Spinal cord (tissue), 10 donors: ENCODE data around the gene MPIG6B. TPM values are rescaled to one million over a fixed set of nuclear protein-coding genes. Genes with fewer than 3 reads are reported as not detected.

Experiments used
- DNase-seq, 6 donors: peaks; one replicate each; pipeline versions ENCODE4 v3.0.0 to v3.0.0-alpha.2; 2013 to 2015; ENCODE audit warnings: low spot score in 6 of 6, low read depth in 4 of 6
- H3K27ac ChIP-seq: one replicate; pipeline ENCODE4 v1.5.1; 2013; ENCODE audit warnings: low read depth, low read length, control low read depth
- H3K27me3 ChIP-seq: one replicate; pipeline ENCODE4 v1.6.1; 2013; ENCODE audit warnings: low read length; ENCODE audit not compliant: control insufficient read depth, insufficient read depth
- H3K36me3 ChIP-seq: one replicate; pipeline ENCODE4 v1.6.1; 2013; ENCODE audit warnings: low read length; ENCODE audit not compliant: control insufficient read depth, insufficient read depth
- H3K4me1 ChIP-seq: one replicate; pipeline ENCODE4 v1.6.1; 2013; ENCODE audit warnings: low read length; ENCODE audit not compliant: control insufficient read depth, insufficient read depth
- H3K4me3 ChIP-seq: one replicate; pipeline ENCODE4 v1.5.1; 2013; ENCODE audit warnings: low read depth, low read length, control low read depth
- H3K9me3 ChIP-seq: one replicate; pipeline ENCODE4 v1.6.1; 2013; ENCODE audit warnings: low read length; ENCODE audit not compliant: control insufficient read depth, insufficient read depth
- WGBS: methylation state at CpG from one replicate; pipeline ENCODE4 v1.1.5; 2013; ENCODE audit warnings: missing lambda C conversion rate; ENCODE audit not compliant: insufficient coverage; 5-methylcytosine and 5-hydroxymethylcytosine counted together
- polyA plus RNA-seq, 2 donors: library from polyadenylated mRNA; unstranded; fragments of 120-200 nt; gene quantifications; one replicate each; pipeline ENCODE4 v1.2.1, GENCODE V29; 2013; ENCODE audit not compliant: insufficient read length in 2 of 2
- total RNA-seq, 2 donors: library from RNA; depleted of rRNA in 1 of 2; stranded (reverse); fragments of 120-200 nt in 1 of 2; fragments of >200 nt in 1 of 2; gene quantifications; one replicate each; pipeline versions ENCODE4 v1.2.3 to v1.2.4, GENCODE V29; 2013 to 2014
- donor health status: healthy.

MPIG6B gene
- total and polyA plus RNA-seq, 4 donors: 0.17 to 1.3 (median 0.81) TPM; not detected in 1

DNA sequence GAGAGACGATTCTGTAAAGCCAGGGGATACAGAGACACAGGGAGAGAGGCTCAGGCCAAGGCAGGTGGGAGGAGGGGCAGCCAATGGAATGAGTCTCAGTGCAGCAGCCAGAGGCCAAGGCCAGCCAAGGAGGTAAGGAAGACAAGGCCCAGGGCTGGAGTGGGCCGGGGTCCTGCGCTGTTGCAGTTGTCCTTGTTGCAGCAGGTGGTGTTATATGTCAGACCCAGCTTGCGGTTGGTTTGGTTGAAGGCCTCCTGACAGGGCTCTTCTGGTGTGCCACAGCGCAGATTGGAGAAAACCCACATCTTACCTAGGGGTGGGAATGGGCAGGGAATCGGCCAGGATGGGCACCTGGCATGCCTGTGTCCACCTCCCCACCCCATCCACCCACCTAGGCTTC, 4.2 kb upstream of the MPIG6B start:
- Histone ChIP-seq H3K27ac (no peak overlapping the region), H3K27me3 (no peaks in the 10 kb centered on the region), H3K4me1 (peaks cover 17% of the 10 kb centered on the region), H3K36me3 (peaks cover 9% of the 10 kb centered on the region), H3K9me3 (no peaks in the 10 kb centered on the region), H3K4me3 (no peak overlapping the region)
- DNase-seq: no peak
- WGBS: 89% methylated on average over 5 of the region's 6 CpGs

DNA sequence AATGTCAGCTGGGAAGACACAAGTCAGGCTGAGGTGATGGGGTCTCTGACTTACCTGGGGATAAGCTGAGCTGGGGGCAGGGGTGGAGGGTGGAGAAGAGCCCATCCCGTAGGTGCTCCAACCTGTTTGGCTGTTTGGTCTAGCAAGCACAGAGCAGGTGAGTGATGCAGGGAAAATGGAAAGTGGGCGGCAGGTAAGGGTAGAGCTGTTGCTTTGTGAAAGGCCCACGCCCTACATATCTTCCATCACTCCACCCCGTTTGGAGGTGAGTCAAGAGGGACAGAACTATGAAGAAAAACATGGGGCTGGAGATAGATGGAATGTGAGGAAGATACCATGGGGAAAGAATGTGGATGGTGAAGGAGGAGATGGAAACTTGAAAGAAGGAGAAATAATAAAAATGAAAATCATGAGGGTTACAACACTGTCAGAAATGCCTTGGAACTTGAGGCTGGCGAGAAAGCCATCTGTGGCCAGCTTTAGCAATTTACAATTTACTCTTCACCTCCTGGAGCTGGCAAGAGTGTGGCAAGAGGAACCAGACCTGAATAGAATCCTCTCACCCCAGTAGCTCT, 2.9 kb upstream of the MPIG6B start:
- Histone ChIP-seq H3K4me1 (peaks cover 8% of the 10 kb centered on the region), H3K27me3 (no peaks in the 10 kb centered on the region), H3K36me3 (peaks cover 21% of the 10 kb centered on the region), H3K4me3 (no peak overlapping the region), H3K9me3 (no peaks in the 10 kb centered on the region), H3K27ac (no peak overlapping the region)
- whole genome bisulfite sequencing: 94% methylated on average over 4 of the region's 5 CpGs
- DNase-seq: no peak

DNA sequence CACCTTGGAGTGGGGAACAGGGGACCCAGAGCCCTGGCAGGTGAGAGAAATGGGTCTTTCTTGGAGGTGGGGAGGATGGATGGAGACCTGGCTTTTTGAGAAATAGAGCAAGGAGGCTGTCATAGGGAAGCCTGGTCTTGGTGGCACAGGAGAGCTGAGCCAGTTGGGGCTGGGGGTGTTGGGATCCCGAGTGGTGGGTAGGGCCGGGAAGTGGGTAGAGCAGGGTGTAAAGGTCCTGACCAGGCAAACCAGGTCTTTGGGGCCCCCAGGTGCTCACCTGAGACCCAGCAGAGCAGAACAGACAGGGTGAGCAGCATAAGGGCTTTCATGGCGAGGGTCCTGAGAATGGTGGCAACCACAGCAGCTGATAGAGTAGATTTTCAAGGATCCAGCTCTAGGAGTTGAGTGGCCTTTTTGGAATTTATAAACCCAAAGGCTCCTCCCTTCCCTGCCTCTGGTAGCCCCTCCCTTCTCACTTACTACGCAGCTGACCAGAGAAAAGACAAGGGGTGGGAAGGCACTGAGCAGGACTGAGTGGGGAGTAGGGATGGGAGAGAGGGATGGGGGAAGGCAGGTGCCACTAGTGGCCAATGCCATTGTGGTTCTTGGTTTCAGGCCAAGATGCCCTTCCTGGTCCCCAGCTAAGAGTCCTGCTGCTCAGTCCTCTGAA, 1.7 kb upstream of the MPIG6B start, which contains the start of gene LY6G6C:
Gene LY6G6C (minus strand): TSS at position 396 of the 670 bp plus-strand sequence. CDS start 67 bp downstream, at position 329.
- no peak for DNase-seq
- Histone ChIP-seq H3K36me3 (peaks cover 32% of the 10 kb centered on the region), H3K4me1 (peaks cover 3% of the 10 kb centered on the region), H3K4me3 (no peak within 1 kb of the TSS), H3K27me3 (no peaks in the 10 kb centered on the region), H3K27ac (no peak within 1 kb of the TSS), H3K9me3 (no peaks in the 10 kb centered on the region)
- 96% methylated on average over 3 of the region's 4 CpGs for WGBS

DNA sequence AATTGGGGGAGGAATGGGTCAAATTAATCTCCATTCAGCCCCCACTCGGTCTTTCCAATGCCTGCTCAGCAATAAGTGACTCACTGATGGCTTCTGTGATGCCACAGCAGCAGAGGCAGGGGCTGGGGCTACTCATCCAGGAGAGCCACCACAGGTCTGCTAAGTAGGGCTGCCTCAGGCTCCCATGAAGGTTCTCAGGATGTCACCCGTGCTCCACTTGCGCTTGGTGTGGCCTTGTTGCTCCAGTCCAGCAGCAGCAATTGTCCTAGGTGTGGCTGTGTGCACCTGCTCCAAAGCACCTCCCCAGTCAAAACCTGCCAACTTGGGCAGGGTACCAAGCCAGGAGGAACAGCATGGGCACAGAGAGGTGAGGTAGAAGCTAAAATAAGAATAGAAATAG, 1.0 kb upstream of the MPIG6B start:
- WGBS: 88% methylated on average over 3 of the region's 3 CpGs
- Histone ChIP-seq H3K36me3 (peaks cover 38% of the 10 kb centered on the region), H3K27ac (no peak overlapping the region), H3K9me3 (no peaks in the 10 kb centered on the region), H3K27me3 (no peaks in the 10 kb centered on the region), H3K4me1 (peaks cover 3% of the 10 kb centered on the region), H3K4me3 (no peak overlapping the region)
- no peak for DNase-seq

DNA sequence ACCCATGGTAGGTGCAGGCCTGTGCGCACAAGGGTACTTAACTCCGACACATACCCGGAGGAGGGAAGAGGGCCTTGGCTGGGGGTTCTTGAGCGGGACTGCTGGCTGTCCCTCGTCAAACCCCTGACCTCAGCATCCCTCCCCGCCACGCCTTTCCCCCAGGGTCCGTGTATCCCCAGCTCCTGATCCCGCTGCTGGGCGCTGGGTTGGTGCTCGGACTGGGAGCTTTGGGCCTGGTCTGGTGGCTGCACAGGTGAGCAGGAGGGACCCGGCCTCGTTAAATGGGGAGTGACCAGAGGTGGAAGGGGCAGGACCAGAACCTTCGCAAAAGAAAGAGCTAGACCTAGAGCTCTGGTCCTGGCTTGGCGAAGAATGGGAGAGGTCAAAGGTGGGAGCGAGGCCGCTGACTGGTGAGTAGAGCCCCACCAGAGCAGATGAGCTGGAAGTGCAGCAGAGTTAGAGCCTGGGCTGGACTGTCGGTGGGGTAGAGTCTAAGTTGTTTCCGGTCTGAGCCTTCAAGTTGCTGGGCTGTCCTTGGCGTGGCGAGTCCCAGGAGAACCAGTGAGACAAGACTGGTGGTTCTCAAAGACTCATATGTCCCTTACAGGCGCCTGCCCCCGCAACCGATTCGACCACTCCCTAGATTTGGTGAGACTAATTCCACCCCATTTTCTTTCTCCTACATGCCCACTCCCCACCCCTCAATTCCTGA, 963 bp downstream of the MPIG6B start:
- no peak overlapping the region for H3K27ac ChIP-seq
- 93% methylated on average over 20 of the region's 25 CpGs for WGBS

DNA sequence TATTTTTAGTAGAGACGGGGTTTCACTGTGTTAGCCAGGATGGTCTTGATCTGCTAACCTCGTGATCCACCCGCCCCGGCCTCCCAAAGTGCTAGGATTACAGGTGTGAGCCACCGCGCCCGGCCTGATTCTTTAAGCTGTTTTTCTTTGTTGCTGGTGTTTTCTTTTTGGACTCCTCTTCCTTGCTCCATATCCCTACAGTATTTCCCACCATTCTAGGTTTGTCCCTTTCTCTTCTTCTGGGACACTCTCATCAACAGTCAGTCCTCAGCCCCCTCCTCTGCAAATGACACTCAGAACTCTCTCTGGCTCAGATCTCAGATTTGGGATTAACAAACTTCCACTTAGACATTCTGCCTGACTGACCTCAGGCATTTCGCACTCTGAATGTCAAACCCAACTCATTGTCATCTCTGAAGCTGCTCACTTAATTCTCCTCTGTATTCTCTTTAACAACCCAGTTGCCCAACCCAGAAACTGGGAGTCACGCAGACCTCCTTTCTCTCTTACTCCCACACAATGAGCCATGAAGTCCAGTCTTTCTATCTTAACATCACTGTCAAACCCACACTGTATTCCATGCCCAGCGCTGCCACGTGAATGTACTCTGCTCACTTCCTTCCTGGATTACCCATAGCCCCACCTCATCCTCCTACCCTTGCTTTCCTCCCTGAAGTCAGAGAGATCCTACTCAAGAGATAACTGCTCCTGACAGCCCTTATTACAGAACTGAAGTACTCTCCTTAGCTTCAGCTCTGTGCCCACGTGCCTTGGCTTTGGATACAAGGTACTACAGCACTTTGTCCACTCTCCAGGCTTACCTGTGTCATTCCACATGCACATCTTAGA, 2.6 kb downstream of the MPIG6B start:
- Histone ChIP-seq H3K27me3 (no peaks in the 10 kb centered on the region), H3K4me1 (peaks cover 27% of the 10 kb centered on the region), H3K9me3 (no peaks in the 10 kb centered on the region), H3K27ac (no peak overlapping the region), H3K36me3 (peaks cover 55% of the 10 kb centered on the region), H3K4me3 (no peak overlapping the region)
- WGBS: 85% methylated on average over 6 of the region's 12 CpGs
- DNase-seq: no peak

More for the DNA sequence above, 963 bp downstream of the MPIG6B start:
- H3K4me1 ChIP-seq: peaks cover 15% of the 10 kb centered on the region
- no peaks in the 10 kb centered on the region for H3K27me3 ChIP-seq
- DNase-seq: no peak
- peaks cover 55% of the 10 kb centered on the region for H3K36me3 ChIP-seq
- H3K9me3 ChIP-seq: no peaks in the 10 kb centered on the region
- no peak overlapping the region for H3K4me3 ChIP-seq

DNA sequence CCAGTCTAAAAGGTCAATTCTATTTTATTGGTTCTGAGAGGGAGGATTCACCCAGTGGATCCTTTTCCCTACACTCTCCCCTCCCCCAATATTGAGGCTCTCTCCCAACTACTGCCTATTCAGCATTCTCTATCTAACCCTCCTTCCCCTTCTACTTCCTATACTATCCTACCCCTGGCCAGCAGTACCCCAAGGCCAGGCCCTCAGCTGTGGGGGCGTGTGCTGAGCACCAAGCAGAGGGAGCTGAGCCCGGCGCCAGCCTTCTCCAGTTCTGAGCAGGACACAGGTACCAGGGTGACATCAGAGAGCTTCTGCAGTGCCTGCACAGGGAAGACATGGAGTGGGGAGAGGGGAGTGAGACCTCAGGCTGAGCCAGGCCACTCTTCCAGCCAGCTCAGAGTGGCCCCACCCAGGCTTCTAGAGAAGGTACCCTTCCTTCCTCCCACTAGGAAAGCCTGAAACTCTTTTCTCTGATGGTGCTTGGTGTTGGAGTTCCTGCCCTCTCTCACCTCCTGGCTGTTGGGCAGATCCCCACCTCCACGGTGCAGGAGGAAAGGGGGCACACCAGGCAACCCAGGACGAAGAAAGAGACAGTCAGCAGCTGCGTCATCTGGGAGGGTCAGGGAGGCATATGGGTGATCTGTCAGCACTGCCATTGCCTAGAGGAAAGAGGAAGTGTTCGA, 4.0 kb downstream of the MPIG6B start:
- Histone ChIP-seq H3K4me1 (peaks cover 28% of the 10 kb centered on the region), H3K27me3 (no peaks in the 10 kb centered on the region), H3K4me3 (no peak overlapping the region), H3K27ac (peak overlapping the region; percentile 36), H3K9me3 (no peaks in the 10 kb centered on the region), H3K36me3 (peaks cover 55% of the 10 kb centered on the region)
- WGBS: 87% methylated on average over 6 of the region's 7 CpGs
- no peak for DNase-seq

DNA sequence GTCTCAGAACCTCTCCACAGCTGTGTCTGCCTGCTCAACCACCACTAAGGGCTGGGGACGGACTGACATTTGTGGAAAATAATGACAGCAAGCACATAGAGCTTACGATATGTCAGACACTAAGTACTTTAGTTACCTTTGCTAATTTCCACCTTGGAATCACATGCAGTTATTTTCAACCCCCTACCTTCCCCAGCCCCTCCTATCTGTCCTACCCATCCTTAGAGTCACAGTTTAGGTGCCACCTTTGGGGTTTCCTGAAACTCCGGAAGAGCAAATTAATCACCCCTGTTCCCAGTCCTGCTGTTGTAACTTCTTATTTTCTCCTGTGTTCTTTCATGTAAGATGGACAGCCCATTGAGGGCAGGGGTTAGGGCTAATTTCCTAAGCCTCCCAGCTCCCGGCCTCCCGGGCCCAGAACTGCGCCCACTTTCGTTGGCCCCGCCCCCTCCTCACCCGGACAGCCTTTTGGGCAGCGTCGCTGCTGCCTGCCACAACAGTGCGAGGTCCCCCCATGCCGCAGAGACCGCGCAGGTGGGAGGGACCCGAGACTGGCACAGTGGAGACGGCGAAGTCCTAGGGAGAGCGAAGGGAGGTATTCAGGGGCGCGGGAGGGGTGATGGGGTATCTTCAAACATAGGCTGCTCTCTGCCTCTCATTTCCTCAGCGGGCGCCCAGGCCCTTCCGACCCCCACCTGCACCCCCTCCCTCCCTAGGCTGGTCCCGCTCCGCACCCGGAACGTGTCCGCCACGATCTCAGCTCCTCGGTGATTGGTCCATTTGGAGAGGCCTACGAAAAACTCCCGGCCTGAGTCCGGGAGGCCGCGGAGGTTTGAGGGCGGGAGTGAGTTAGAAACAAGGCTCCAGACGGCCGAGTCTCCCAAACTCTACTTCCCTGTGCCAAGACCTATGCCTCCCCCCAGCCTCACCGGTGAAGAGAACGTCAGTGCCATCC, 4.8 kb downstream of the MPIG6B start:
- H3K27ac ChIP-seq: peak overlapping the region; percentile 99
- WGBS: 62% methylated on average over 34 of the region's 41 CpGs
- peaks cover 58% of the 10 kb centered on the region for H3K36me3 ChIP-seq
- no peaks in the 10 kb centered on the region for H3K9me3 ChIP-seq
- DNase-seq: no peak
- H3K4me1 ChIP-seq: peaks cover 28% of the 10 kb centered on the region
- H3K27me3 ChIP-seq: no peaks in the 10 kb centered on the region
- peak overlapping the region; percentile 99 for H3K4me3 ChIP-seq
